GM13977 (cell line): ENCODE measurements around the gene FAM50A.

ENCODE experiments used
- DNase-seq: peaks from one replicate; pipeline ENCODE4 v3.0.0; 2012; ENCODE audit warnings: low spot score
- in situ Hi-C: fragments of 300-500 bp; cut with MboI; formaldehyde crosslinking; loops from one replicate; pipeline ENCODE4 v1.12.0; 2022; ENCODE audit warnings: low sequenced_read_pairs, low pct_unique_long_range_greater_than_20kb, mixed read lengths, inconsistent platforms; ENCODE audit not compliant: unreplicated experiment
- TF ChIP-seq, protein P1 (sequence below): IDR thresholded peaks from 2 replicates; pipeline ENCODE4 v1.5.1; 2012; ENCODE audit warnings: mild to moderate bottlenecking, control low read depth; ENCODE audit not compliant: insufficient read depth; ENCODE audit errors: extremely low read depth, missing control alignments

The FAM50A gene

DNA sequence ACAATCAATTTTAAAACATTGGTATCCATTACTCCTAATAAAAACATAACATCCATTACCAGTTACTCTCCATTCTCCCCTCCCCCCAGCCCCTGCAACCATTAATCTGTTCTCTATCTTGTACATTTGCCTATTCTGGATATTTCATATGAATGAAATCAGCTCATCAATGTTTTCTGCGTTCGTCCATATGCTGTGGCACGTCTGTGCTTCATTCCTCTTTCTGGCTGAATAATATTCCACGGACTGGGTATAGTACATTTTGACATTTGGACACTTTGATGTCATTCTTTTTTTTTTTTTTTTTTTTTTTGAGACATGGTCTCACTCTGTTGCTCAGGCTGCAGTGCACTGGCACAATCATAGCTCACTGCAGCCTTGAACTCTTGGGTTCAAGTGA lies 40.1 kb upstream of the FAM50A start:
- in situ Hi-C loops, result no loop called here
- no peak for DNase-seq
- TF ChIP-seq, protein P1, sequence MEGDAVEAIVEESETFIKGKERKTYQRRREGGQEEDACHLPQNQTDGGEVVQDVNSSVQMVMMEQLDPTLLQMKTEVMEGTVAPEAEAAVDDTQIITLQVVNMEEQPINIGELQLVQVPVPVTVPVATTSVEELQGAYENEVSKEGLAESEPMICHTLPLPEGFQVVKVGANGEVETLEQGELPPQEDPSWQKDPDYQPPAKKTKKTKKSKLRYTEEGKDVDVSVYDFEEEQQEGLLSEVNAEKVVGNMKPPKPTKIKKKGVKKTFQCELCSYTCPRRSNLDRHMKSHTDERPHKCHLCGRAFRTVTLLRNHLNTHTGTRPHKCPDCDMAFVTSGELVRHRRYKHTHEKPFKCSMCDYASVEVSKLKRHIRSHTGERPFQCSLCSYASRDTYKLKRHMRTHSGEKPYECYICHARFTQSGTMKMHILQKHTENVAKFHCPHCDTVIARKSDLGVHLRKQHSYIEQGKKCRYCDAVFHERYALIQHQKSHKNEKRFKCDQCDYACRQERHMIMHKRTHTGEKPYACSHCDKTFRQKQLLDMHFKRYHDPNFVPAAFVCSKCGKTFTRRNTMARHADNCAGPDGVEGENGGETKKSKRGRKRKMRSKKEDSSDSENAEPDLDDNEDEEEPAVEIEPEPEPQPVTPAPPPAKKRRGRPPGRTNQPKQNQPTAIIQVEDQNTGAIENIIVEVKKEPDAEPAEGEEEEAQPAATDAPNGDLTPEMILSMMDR, result no peak

DNA sequence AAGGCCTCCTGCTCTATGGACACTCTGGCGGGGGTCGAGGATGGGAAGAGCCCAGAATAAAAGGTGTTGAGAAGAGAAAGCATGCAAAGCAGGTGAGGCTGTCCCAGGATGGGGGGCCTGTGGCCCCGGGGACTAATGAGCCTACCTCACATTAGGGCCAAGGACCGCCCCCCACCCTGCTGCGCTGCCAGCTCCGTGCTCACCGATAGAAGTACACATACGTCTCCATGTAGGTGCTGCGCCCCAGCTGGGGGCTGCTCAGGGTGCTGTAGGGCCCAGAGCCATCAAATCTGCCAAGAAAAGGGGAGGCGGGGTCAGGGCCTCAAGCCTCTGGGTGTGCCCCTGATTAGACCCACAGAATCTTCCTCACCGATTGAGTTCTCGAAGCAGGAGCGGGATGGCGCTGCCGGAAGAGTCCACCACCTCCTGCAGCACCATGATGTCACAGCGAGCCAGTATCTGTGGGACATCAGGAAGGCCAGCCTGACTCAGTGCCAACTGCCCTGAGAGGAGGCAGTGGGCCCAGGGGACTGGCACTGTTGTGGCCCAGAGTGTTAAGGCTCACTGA lies 39.2 kb upstream of the FAM50A start:
- TF ChIP-seq, protein P1, result no peak
- in situ Hi-C loops, result no loop called here
- DNase-seq, result no peak

DNA sequence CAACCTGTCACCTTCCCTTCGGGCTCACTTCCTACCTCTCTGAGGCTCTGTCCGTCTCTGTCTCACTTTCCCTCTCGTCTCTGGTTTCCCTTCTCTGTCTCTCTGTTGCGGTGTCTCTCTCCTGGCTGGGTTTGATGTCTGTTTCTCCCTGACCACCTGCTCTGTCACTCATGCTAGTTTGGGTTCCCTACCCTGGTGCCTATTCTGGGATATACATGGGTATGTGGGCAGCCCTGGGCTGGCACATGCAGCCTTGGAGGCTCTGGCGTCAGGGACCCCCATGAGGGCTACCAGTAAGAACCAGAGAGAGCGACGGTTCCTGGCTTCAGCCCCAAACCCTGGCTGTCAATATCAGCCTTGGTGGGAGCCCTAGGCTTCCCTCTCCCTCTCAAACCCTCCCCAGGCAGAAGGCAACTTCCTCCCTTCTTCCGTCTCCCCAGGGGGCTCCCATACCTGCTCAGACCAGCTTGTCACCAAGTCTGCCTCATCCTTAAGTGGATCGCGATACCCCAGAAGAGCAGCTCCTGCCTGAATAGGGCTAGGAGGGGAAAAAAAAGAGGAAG lies 35.2 kb upstream of the FAM50A start:
- no peak for DNase-seq
- TF ChIP-seq, protein P1, result no peak
- in situ Hi-C loops, result no loop called here

DNA sequence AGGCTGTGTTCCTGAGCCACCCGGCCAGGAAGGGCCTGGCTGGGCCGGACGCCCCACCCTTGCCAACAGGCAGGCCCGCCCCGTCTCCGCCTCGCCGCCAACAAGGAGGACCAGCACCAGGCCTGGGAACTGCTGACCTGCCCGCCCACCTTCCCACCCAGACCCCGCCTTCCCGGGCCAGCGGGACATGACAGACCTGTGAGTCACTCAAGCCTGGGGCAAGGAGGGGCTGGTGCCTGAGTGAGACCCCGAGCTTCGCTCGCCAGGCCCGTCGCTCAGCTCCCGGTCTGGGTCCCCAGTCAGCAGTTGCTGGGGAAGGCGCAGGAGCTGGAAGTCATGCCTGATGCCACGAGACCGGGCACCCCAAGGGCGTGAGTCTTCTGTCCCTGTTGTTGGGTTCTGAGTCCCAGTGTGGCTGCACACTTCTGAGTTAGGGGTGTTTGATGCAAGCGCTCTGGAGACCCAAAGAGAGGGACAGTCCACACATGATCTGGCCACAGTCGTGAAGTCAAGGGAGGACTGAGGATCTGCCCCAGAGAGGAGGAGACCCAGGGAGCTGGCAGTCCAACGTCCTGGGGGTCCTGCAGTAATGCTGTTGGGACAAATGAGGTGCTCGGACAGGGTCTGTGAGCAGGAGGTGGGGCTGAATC lies 34.6 kb upstream of the FAM50A start, which contains the start of gene DNASE1L1:
TSS of gene DNASE1L1 (minus strand) at position 33 of the 650 bp plus-strand sequence. CDS start 3,686 bp downstream, outside the sequence.
- TF ChIP-seq, protein P1, result no peak
- in situ Hi-C loops, result no loop called here
- DNase-seq, result peak; percentile 58

DNA sequence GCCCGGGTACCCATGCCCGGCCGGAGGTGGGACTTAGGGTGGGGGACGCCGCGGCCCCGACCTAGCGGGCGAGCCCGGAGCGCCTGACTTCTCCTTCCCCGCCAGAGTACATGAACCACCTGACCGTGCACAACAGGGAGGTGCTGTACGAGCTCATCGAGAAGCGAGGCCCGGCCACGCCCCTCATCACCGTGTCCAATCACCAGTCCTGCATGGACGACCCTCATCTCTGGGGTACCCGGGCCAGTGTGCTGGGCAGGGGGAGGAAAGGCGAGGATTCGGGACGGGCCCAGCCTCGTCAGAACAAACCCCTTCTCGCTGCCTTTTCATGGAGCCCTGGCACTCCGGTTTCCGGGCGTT lies 32.0 kb upstream of the FAM50A start:
- DNase-seq, result peak; percentile 79
- in situ Hi-C loops, result no loop called here
- TF ChIP-seq, protein P1, result no peak

DNA sequence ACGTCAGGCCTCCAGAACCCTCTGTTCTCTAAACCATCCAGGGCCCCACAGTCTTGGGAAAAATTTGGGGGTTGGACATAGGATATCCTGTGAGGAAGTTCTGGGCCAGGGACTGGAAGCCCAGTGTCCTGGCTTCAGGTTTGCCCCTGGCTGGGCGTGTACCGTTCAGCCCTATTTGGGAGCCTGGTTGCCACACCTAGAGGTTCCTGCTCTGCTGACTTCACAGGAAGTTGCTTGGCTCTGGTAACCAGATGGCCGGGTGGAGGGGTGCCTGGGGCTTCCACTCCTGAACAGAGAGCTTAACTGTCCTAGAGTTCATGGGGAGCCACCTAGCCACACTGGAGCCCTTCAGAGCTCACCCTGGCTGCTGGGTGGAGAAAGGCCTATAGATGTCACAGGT lies 31.5 kb upstream of the FAM50A start:
- in situ Hi-C loops, result no loop called here
- no peak for DNase-seq
- TF ChIP-seq, protein P1, result no peak
